ENCODE results near the gene DNLZ.

The DNLZ gene

GRCh38 chr9:136374183-136374575 lies 10.6 kb upstream of the DNLZ start:
- FAIRE-seq, result no peak

- FAIRE-seq, result no peak
Observed at GRCh38 chr9:136373300-136374182, 10.0 kb upstream of the DNLZ start, which contains the start of gene CARD9. TSS of gene CARD9 (minus strand) at chr9:136373669. CDS start at chr9:136372078, 1,591 bp downstream.

GRCh38 chr9:136372561-136373299 lies 9.2 kb upstream of the DNLZ start:
- FAIRE-seq, result no peak

DNA sequence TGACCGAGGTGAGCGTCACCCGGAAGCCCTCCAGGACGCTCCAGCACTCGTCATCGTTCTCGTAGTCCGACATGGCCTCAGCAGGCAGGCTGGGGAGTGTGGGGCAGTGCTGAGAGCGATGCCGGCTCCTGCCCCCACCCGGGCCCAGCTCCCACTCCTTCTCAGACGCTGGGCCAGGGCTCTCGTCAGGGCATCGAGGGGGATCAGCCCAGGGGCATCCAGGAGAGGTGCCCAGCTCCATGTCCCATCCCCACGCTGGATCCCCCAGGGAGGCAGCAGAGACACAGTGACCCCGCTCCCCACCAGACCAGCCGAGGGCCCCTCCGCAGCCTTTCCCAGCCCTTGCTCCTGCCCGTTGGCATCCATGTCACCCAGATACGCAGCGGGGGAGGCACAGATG lies 8.5 kb upstream of the DNLZ start:
- FAIRE-seq, result no peak

DNA sequence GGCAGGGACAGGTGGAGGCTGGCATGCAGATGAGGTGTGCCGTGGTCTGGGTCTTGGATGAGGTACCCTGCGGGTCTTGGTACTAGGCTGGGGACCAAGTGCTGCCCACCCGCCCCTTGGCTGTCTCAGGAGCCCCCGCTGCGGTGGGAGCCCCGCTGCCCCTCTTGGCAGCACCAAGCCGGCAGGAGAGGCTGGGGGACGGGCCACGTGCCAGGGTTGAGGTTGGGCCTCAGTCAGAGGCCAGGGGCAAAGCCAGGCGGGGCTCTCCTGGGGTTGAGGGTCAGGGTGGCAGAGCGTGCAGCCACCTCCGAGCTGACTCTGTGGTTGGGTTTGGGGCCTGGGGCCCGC lies 8.0 kb upstream of the DNLZ start:
- no peak for FAIRE-seq

DNA sequence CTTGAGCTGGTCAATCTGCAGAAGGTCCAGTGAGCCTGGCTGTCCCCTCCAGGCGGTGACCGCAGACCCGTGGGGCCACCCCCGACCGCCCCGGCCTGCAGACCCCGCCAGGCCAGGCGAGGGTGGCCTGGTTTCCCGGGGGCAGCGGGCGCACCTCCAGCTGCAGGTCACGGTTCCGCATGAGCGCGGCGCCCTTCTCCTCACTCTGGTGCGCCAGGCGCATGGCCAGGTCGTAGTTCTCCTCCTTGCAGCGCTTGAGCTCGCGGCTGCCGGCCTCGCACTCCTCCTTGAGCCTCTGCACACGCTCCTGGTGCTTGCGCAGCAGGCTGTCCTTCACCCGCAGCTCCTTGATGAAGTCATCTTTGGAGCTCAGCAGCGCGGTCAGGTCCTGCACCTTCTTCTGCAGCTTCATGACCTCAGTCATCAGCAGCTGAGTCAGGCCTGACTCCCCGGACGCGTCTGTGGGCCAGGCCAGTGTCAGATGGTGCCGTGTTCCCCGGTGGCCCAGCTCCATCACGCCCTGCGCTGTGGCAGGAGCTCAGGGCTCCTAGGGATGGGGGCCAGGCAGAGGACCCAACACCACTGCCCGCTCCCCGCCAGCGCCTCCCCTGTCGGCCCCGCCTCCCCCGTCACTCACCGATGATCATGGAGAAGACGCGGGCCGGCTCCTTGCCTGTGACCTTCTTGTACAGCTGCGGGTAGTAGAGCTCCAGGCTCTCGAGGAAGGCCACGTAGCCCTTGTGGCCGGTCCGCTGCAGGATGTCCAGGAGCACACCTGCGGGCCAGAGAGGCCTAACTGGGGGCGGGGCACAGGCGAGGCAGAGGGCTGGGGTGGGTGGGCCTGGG lies 7.4 kb upstream of the DNLZ start:
- FAIRE-seq, result no peak

DNA sequence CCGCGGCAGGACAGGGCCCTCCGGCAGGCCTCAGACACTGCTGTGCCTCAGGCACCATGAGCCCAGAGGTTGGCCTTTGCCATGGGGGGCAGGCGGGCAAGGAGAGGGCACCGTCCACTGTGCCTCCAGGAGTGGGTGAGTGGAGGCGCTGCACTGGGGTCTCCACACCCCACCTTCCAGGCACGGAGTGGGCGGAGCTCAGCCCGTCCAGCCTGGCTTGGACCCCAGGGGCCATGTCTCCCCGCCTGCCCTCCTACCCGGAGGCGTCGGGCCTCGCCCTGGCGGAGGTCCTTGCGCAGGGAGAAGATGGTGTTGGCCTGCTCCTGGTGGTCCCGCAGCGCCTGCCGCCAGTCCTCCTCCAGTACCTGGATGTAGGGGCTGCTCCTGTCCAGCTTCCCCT lies 6.5 kb upstream of the DNLZ start:
- FAIRE-seq, result no peak

DNA sequence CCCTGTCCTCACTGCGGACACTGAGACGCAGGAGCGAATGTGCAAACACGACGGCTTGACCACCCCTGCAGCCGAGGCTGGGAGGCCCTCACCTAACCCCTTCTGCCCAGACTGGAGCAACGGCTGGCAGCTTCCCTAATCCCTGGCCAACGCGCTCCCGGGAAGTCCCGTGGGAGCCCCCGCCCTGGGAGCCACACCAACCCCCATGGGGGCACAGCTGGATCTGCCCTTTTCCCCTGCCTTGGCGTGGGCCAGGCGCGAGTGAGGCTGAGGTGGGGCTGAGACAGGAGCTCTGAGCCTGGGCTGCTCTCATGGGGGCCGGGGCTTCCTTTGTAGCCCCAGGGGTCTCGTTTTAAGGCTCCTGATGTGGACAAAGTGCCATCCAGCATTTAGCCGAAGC lies 4.6 kb upstream of the DNLZ start:
- FAIRE-seq, result no peak

GRCh38 chr9:136367296-136368145 lies 4.0 kb upstream of the DNLZ start:
- no peak for FAIRE-seq

DNA sequence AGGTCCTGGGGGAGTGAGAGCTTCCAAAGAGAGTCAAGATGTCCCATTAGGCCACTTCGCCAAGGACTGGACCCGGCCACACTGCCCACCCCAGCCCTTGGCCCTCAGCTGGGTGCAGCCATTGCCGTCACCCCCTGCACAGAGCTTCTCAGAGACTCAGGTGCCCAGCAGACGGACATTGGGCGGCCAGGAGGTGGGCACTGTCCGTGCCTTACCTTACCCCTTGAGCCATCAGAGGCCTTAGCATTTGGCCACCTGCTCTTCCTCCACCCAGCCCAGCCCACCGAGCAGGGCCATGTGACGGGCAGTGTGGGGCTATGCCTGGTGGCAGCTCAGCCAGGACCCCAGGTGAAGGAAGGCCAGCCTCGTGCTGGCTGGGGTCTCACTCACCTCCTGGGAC lies 3.3 kb upstream of the DNLZ start:
- FAIRE-seq, result no peak

- no peak for FAIRE-seq
Observed at GRCh38 chr9:136365775-136366222, 2.3 kb upstream of the DNLZ start.

DNA sequence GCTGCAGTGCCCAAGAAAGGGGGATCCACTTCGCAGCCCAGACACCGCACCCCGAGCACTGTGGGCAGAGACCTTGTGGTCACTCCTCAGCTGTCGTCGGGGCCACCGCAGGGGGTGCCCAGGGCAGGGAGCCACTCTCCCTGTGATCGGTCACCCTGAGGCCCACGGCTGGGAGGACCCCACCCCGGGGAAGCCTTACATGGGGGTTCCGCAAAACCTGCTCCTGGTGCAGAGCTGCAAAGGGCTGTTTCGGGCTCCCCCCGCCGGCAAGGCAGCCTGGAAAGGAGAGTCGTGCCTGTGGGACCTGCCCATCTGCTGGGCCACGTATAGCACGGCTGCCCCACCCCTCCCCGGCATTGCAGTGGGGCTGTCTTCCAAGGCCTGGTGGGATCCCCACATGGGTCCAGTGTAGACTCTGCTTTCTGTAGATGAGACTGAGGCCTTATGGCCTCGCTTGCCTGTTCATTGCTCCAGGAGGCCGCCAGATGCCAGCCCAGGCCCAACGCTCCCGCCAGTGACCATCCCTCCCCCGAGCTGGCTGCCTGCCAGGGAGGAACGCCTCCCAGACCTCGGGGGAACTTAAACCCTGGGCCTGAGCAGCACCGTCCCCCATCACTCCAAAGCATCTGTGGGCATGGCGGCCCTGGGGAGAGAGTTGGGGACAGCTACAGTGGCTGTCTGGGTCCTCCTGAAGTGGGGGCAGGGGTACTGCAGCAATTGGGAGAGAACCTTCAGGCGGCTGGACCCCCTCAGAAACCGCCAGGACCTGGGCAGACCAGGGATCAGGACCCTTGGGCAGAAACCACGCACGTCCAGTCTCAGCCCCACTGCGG lies 1.6 kb upstream of the DNLZ start:
- no peak for FAIRE-seq

DNA sequence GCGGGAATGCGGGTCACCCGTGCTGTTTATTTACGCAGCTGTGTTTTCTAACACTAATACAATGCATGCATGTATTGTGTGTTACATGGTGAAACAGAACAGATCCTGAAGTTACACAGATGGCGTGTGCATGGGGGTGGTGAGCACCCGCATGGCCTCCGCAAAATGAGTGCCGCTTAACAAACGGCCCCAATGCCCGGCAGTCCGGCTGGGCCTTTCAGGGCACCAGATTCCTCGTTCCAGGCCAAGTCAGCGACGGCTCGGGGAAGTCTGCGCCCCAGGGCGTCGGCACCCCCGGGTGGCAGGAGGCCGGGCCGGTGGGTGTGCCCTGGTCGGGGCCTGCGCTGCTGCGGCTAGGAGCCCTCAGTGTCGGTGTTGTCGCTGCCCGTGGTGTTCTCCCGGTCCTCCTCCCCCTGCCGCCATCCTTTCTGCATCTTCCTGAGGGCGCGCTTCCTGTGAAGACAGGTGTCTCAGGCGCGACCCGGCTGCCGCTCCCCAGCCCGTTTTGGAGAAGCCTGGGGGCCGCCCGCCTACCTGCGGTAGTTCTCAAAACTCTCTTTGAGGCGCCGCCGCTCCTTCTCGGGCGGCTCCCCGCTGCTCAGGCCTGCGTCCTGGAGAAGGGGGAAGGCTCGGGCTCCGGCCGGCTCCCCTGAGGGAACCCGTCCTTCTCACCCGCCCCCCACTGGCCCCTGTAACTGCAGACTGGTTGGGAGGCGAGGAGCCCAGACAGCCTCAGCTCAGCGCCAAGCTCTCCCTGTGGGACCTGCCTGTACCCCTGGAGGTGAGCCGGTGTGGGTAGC lies 605 bp upstream of the DNLZ start:
- FAIRE-seq, result no peak

DNA sequence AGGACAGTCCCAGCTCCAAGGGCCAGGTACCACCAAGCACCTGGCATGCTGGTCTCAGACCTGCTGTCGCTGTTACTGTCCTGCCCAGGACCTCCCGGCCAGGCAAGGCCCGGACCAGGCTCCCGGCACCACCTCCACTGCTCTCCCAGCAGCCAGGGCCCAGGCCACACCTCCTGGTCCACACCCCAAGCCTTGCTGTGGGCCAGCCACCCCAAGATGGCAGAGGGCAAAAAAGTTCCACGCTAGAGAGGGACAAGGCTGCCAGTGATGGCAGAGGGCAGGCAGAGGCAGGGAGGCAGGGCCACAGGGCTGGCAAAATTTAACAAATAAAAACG lies 1.1 kb downstream of the DNLZ start:
- FAIRE-seq, result no peak

GRCh38 chr9:136361754-136362449 lies 1.6 kb downstream of the DNLZ start:
- FAIRE-seq, result no peak

DNA sequence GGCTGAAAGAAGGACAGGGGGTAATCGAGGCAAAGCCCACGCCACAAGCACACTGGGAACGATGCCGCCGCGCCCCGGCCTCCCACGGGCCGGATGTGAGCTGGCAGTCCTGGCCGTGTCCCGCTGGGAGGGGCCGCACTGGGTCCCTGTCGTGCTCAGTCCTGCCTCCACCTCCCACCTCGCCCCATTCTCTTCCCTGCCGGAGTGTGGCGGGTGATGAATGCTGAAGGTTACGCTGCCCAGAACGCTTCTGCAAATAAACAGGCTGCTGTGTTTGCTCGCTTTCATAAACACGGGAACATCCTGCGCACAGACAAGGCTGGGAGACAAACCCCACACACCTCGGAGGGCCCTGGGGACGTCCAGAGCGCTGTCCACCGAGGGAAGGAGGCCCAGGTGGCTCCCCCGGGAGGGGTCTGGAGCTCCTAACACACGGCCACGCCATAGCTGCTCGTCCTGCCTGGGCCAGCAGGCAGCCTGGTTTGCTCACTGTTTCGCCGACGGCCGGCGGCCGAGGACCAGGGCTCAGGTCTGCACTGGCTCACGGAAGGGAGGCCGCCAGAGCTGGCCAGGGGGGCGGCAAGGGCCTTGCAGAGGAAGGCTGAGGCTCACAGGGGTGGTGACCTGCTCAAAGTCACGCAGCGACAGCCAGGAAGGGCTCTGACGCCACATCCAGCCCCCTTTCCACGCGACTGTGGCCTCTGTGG lies 2.3 kb downstream of the DNLZ start:
- no peak for FAIRE-seq

DNA sequence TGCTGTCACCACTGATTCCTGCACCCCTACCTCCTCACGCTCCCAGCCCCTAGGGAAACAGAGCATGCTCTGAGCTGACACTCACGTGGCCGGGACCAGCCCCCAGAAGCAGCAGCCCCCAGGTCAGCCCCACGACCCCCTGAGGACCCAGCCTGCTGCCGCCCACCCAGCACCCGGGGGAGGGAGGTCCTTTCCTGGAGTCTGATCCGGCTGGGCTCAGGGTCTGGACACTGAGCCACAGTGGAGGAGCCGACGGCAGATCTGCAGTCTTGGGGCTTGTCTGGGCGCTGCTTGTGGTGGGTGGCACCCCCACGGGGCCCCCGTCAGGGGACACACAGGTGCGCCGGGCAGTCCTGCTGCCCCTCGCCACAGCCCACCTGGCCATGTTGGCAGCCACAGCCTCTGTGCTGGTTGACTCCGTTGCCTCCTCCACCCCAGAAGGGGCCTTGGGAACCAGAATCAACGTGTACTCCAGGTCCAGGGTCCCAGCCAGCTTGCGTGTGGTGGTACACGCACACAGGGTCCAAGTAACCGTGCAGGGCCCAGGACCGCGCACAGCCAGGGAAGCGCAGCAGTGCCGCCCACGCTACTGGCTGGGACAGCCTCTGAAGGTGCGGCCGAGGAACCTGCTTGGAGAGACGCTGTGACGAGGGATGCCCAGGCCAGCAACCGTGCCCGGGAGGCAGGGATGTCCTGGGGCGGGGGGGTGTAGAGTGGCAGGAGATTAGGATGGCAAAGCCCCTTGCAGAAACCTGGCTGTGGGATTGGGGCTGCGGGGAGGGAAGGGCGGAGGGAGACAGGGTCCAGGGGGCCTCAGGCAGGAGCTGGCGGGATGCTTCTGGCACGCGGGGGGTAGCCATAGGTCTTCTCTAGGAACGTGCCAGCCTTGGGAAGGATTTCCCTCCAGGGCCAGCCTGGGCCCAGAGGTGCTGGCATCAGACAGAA lies 3.5 kb downstream of the DNLZ start:
- no peak for FAIRE-seq

- no peak for FAIRE-seq
Observed at GRCh38 chr9:136358888-136359287, 4.7 kb downstream of the DNLZ start.

All from A204.1 (cell line).